PC-3 (cell line): ENCODE data around the gene HYDIN. TPM values are rescaled to one million over a fixed set of nuclear protein-coding genes. Genes with fewer than 3 reads are reported as not detected.

Source experiments
- ATAC-seq: fragments of 200-7000 bp; cut with Tn5 transposase; 2 replicates; pipeline ENCODE4 v1.9.1; 2020; ENCODE audit warnings: mild to moderate bottlenecking, moderate library complexity
- BruUV-seq: library from RNA; stranded (reverse); fragments of 400-500 nt; replicated peaks from 2 replicates; lab custom pipeline; 2021; lab: Mats Ljungman, UMichigan
- CTCF ChIA-PET: fragments of 300-600 bp; sonication (Branson Sonifier 250); formaldehyde crosslinking; loops from one replicate; lab custom pipeline; 2022; ENCODE audit warnings: antibody characterized with exemption; lab: Charles Lee
- POLR2A ChIA-PET: fragments of 300-600 bp; sonication (Branson Sonifier 250); formaldehyde crosslinking; loops from one replicate; lab custom pipeline; 2022; ENCODE audit warnings: antibody characterized with exemption; ENCODE audit not compliant: unreplicated experiment; lab: Charles Lee
- DNase-seq: peaks from one replicate; pipeline ENCODE4 v3.0.0-alpha.2; 2015
- H2AFZ ChIP-seq: fragments of 300-600 bp; sonication (generic); 2 replicates; pipeline ENCODE4 v1.6.0; 2016; ENCODE audit warnings: antibody characterized with exemption, low read length
- H3F3A ChIP-seq: fragments of 300-600 bp; sonication (generic); one replicate; pipeline ENCODE4 v1.6.0; 2017; ENCODE audit warnings: antibody characterized with exemption, low read length, control low read depth, mild to moderate bottlenecking; ENCODE audit not compliant: unreplicated experiment
- H3K27ac ChIP-seq: fragments of 300-600 bp; sonication (generic); 2 replicates; pipeline ENCODE4 v1.5.1; 2016; ENCODE audit warnings: mild to moderate bottlenecking, low read length
- H3K27me3 ChIP-seq: fragments of 300-600 bp; sonication (generic); 2 replicates; pipeline ENCODE4 v1.6.1; 2016; ENCODE audit warnings: low read length, mixed read lengths
- H3K36me3 ChIP-seq: fragments of 300-600 bp; sonication (generic); 2 replicates; pipeline ENCODE4 v1.6.1; 2016; ENCODE audit warnings: low read depth, mixed run types, low read length, mixed read lengths
- H3K4me1 ChIP-seq: fragments of 300-600 bp; sonication (generic); 2 replicates; pipeline ENCODE4 v1.5.1; 2016; ENCODE audit warnings: low read length; ENCODE audit not compliant: insufficient read depth
- H3K4me2 ChIP-seq: fragments of 300-600 bp; sonication (generic); 2 replicates; pipeline ENCODE4 v1.6.0; 2016; ENCODE audit warnings: low read length
- H3K4me3 ChIP-seq: fragments of 300-600 bp; sonication (generic); 2 replicates; pipeline ENCODE4 v1.5.1; 2016; ENCODE audit warnings: mild to moderate bottlenecking, low read length, mixed read lengths
- H3K79me2 ChIP-seq: fragments of 300-600 bp; sonication (generic); 2 replicates; pipeline ENCODE4 v1.6.1; 2017; ENCODE audit warnings: low read length, mixed read lengths
- H3K9ac ChIP-seq: fragments of 300-600 bp; sonication (generic); 2 replicates; pipeline ENCODE4 v1.6.0; 2016; ENCODE audit warnings: mild to moderate bottlenecking, low read length
- H3K9me2 ChIP-seq: fragments of 300-600 bp; sonication (generic); replicated peaks from 2 replicates; pipeline ENCODE4 v1.6.1; 2016; ENCODE audit warnings: mixed run types, low read length, mixed read lengths
- H3K9me3 ChIP-seq: fragments of 300-600 bp; sonication (generic); 2 replicates; pipeline ENCODE4 v1.6.1; 2016; ENCODE audit warnings: low read length, mixed read lengths
- H4K20me1 ChIP-seq: fragments of 300-600 bp; sonication (generic); 2 replicates; pipeline ENCODE4 v1.6.1; 2016; ENCODE audit warnings: low read length, mixed read lengths
- CTCF ChIP-seq: fragments of 300-600 bp; sonication (generic); conservative IDR thresholded peaks from 2 replicates; pipeline ENCODE4 v1.5.1; 2017; ENCODE audit warnings: antibody characterized with exemption, low read depth, mild to moderate bottlenecking, low read length
- EZH2 ChIP-seq: fragments of 300-600 bp; sonication (generic); IDR thresholded peaks from one replicate; pipeline ENCODE4 v1.6.1; 2017; ENCODE audit warnings: antibody characterized with exemption, mild to moderate bottlenecking, low read length; ENCODE audit not compliant: unreplicated experiment
- EZH2phosphoT487 ChIP-seq: fragments of 300-600 bp; sonication (generic); IDR thresholded peaks from 2 replicates; pipeline ENCODE4 v1.6.1; 2018; ENCODE audit warnings: mild to moderate bottlenecking, antibody characterized with exemption, low read length, borderline replicate concordance
- intact Hi-C: fragments of 100-400 bp; cut with micrococcal nuclease; formaldehyde crosslinking; loops from 2 replicates; pipeline ENCODE4 v1.9.0; 2023
- total RNA-seq: library from RNA; depleted of rRNA; stranded (reverse); fragments of >200 nt; gene quantifications from 2 replicates; pipeline ENCODE4 v1.2.3, GENCODE V29; 2014

HYDIN gene
- total RNA-seq, 1 experiment from 2014 or later, result 0.69 TPM

DNA sequence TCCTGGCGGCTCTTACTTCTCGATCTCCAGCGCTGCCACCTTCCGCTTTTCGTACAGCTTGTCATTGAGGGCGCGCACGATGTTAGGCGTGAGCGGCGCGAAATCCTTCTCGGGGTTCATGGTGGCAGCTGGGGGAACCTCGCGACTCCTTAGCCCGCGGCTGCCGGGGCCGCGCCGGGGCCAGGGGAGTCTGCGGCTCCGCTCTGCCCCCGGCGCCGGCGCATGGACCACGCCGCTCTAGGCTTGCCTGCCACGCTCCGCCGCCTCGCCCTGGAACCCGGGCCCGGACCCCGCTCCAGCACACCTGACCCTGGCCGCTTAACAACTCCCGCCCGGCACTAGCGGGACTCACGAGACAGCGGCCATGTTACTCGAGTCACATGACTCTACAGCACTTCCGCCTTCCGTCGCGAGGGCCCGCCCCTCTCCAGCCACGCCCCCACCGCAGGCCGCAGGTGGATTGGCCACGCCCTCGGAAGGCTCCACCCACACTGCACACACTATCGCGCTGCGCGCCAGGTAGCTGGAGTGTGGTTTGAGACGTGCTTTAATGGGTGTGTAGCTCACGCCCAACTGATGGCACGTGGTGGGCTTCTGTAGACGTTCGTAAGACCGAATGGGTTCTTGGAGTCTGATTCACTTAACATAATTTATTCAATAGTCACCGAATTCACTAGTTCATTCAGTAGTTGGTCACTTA, 429.6 kb downstream of the HYDIN start, which contains the start of gene VAC14:
Gene VAC14 (minus strand): TSS at position 378 of the 700 bp plus-strand sequence. CDS start 258 bp downstream, at position 120.
- peak within 1 kb of the TSS; percentile 84 for H3K4me2 ChIP-seq
- peaks cover 45% of the 10 kb centered on the region for H3K79me2 ChIP-seq
- H3K4me1 ChIP-seq, result peaks cover 13% of the 10 kb centered on the region; the same call in 1 of the 2 replicates
- no peaks in the 10 kb centered on the region for H3K9me3 ChIP-seq
- peak within 1 kb of the TSS; percentile 82 for H3K9ac ChIP-seq
- H3K27ac ChIP-seq, result no peak within 1 kb of the TSS
- BruUV-seq, result no TSS peak
- POLR2A ChIA-PET, result interaction anchor here (0.6 kb wide), 1 partner anchor 30 kb away, joined by 8 read pairs; no protein-coding TSS in a partner anchor
- TF ChIP-seq CTCF (no peak), EZH2 (no peak), EZH2phosphoT487 (no peak)
- no peaks in the 10 kb centered on the region for H3K36me3 ChIP-seq
- H3F3A ChIP-seq, result no peaks in the 10 kb centered on the region
- CTCF ChIA-PET, result no interaction called here
- no peaks in the 10 kb centered on the region for H3K27me3 ChIP-seq
- DNase-seq (peak; percentile 91), ATAC-seq (peak; percentile 98)
- peak within 1 kb of the TSS; percentile 62 for H2AFZ ChIP-seq
- H3K9me2 ChIP-seq, result no peaks in the 10 kb centered on the region
- intact Hi-C loops, result no loop called here
- H4K20me1 ChIP-seq, result no peaks in the 10 kb centered on the region
- H3K4me3 ChIP-seq, result peak within 1 kb of the TSS; percentile 73

DNA sequence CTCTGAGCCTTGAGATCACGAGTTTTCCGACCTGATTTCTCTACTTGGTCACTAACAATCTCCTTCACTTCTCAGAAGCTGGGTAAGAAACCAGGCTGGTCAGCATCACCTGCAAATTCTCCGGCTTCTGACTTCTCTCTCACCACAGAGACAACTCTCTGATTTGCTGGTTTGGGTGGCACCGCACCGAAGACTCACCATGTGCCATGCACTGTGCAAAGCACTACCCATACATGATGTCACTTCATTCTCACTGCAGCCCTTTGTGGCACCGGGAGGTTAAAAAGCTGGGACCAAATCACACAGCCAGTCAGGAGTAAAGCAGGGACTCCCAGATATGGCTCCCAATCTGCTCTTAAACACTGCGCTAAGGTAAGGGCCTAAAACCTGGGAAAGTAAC, 430.2 kb downstream of the HYDIN start:
- Histone ChIP-seq H3K27me3 (no peaks in the 10 kb centered on the region), H3K4me2 (peak overlapping the region; percentile 84), H2AFZ (peak overlapping the region; percentile 62), H4K20me1 (no peaks in the 10 kb centered on the region), H3K9me2 (no peaks in the 10 kb centered on the region), H3K9me3 (no peaks in the 10 kb centered on the region), H3K4me1 (peaks cover 13% of the 10 kb centered on the region; the same call in 1 of the 2 replicates), H3K27ac (no peak overlapping the region), H3K4me3 (peak overlapping the region; percentile 73), H3K9ac (peak overlapping the region; percentile 82), H3F3A (no peaks in the 10 kb centered on the region), H3K36me3 (no peaks in the 10 kb centered on the region), H3K79me2 (peaks cover 52% of the 10 kb centered on the region)
- intact Hi-C loops, result no loop called here
- no peak for TF ChIP-seq EZH2
- ATAC-seq, result peak; percentile 19
- TSS peak; percentile 49 for BruUV-seq
- CTCF ChIA-PET, result no interaction called here
- DNase-seq, result no peak
- POLR2A ChIA-PET, result no interaction called here

GRCh38 chr16:70796301-70796700, 434.2 kb downstream of the HYDIN start:
- ChIA-PET CTCF (no interaction called here), POLR2A (no interaction called here)
- no peaks in the 10 kb centered on the region for H3K9me2 ChIP-seq
- no peaks in the 10 kb centered on the region for H4K20me1 ChIP-seq
- H3K27me3 ChIP-seq, result no peaks in the 10 kb centered on the region
- H3K4me3 ChIP-seq, result no peak overlapping the region
- ATAC-seq, result no peak
- no peak overlapping the region for H3K9ac ChIP-seq
- peaks cover 13% of the 10 kb centered on the region; the same call in 1 of the 2 replicates for H3K4me1 ChIP-seq
- no TSS peak for BruUV-seq
- no peak overlapping the region for H2AFZ ChIP-seq
- H3K36me3 ChIP-seq, result no peaks in the 10 kb centered on the region
- no peak overlapping the region for H3K27ac ChIP-seq
- no peak for DNase-seq
- H3K9me3 ChIP-seq, result no peaks in the 10 kb centered on the region
- no peaks in the 10 kb centered on the region for H3F3A ChIP-seq
- peaks cover 88% of the 10 kb centered on the region for H3K79me2 ChIP-seq
- TF ChIP-seq CTCF, result no peak
- no peak for TF ChIP-seq EZH2
- TF ChIP-seq EZH2phosphoT487, result no peak
- no peak overlapping the region for H3K4me2 ChIP-seq
- intact Hi-C loops, result no loop called here
